ENCODE measurements around the gene SLIT3. TPM values are rescaled to one million over a fixed set of nuclear protein-coding genes. Genes with fewer than 3 reads are reported as not detected.

The SLIT3 gene
- total and polyA plus RNA-seq, 2 donors (not counting 3 experiments of a cell fraction or from before 2014, with no cell fraction given): 0.90 to 1.0 TPM

DNA sequence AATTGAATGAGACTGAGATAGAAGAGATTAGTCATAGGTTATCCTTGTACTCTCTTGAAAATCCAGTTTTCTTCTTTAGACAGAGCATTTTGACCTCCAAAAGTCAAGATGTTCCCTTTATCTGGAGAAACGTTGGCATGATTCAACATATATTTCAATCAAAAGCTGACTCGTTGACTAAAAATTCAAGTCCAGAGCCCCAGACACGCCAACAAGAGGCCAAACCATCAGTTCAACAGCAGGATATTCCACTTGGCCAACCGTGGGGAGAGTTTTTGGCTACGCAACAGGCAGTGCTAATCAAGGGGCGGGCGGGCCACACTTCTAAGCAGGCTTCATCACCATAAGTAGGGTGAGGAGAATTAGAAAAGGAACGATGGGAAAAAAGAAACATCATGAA, 119.1 kb downstream of the SLIT3 start:
- intact Hi-C loops (cut with micrococcal nuclease) (no loop called here), dilution Hi-C loops (cut with MboI; ENCODE audit: extremely low pct_ligation_motif_present, low sequenced_read_pairs) (no loop called here)
- Histone ChIP-seq H3K79me2 (ENCODE audit: control insufficient read depth, insufficient read depth, low read length) (no peaks in the 10 kb centered on the region), H3K27me3 (ENCODE audit: control insufficient read depth in 2 of 2, insufficient read depth in 2 of 2, low read length in 2 of 2) (no peaks in the 10 kb centered on the region), H3K4me3 (replicated peaks in 1 of 3; ENCODE audit: insufficient read depth in 1 of 3, low read depth in 1 of 3, low read length in 3 of 3) (no peak overlapping the region), H2AFZ (ENCODE audit: low read depth, low read length) (no peak overlapping the region), H3K4me1 (ENCODE audit: control insufficient read depth, extremely low read depth, insufficient read depth, low read length) (no peaks in the 10 kb centered on the region), H3K9ac (replicated peaks; ENCODE audit: extremely low read depth, insufficient read depth, low read length) (no peak overlapping the region), H3K9me1 (replicated peaks; ENCODE audit: control insufficient read depth, extremely low read depth, insufficient read depth, low read length) (no peaks in the 10 kb centered on the region), H3K4me2 (ENCODE audit: insufficient read depth, low read length) (no peak overlapping the region), H3K27ac (ENCODE audit: insufficient read depth, low read depth, low read length) (no peak overlapping the region), H4K20me1 (replicated peaks; ENCODE audit: control insufficient read depth, extremely low read depth, insufficient read depth, low read length) (no peaks in the 10 kb centered on the region), H3K9me3 (replicated peaks; ENCODE audit: control insufficient read depth, insufficient read depth, low read length) (no peaks in the 10 kb centered on the region), H3K36me3 (ENCODE audit: control insufficient read depth in 2 of 2, extremely low read depth in 1 of 2, insufficient read depth in 2 of 2, low read length in 2 of 2) (no peaks in the 10 kb centered on the region)
- CTCF ChIA-PET: no interaction called here
- FAIRE-seq: no peak
- BruUV-seq (replicated peaks): no TSS peak
- DNase-seq (ENCODE audit: low read depth, low spot score): no peak
- no peak for TF ChIP-seq POLR2AphosphoS5 (IDR thresholded peaks at IDR 0.05; ENCODE audit: insufficient read depth, low read depth, low read length)
- TF ChIP-seq GATA2 (IDR thresholded peaks at IDR 0.05; ENCODE audit: insufficient read depth, insufficient read length, low read depth, low read length): no peak
- TF ChIP-seq, protein P1, sequence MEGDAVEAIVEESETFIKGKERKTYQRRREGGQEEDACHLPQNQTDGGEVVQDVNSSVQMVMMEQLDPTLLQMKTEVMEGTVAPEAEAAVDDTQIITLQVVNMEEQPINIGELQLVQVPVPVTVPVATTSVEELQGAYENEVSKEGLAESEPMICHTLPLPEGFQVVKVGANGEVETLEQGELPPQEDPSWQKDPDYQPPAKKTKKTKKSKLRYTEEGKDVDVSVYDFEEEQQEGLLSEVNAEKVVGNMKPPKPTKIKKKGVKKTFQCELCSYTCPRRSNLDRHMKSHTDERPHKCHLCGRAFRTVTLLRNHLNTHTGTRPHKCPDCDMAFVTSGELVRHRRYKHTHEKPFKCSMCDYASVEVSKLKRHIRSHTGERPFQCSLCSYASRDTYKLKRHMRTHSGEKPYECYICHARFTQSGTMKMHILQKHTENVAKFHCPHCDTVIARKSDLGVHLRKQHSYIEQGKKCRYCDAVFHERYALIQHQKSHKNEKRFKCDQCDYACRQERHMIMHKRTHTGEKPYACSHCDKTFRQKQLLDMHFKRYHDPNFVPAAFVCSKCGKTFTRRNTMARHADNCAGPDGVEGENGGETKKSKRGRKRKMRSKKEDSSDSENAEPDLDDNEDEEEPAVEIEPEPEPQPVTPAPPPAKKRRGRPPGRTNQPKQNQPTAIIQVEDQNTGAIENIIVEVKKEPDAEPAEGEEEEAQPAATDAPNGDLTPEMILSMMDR (IDR thresholded peaks at IDR 0.05; ENCODE audit: extremely low read depth in 1 of 2, insufficient read depth in 1 of 2, low read depth in 1 of 2, low read length in 2 of 2): no peak
- no peak for TF ChIP-seq POLR2A (IDR thresholded peaks at IDR 0.05; ENCODE audit: low read depth, low read length)
- TF ChIP-seq EZH2 (IDR thresholded peaks at IDR 0.05; ENCODE audit: borderline replicate concordance, low read depth, low read length, severe bottlenecking): no peak
- TF ChIP-seq, protein P2, sequence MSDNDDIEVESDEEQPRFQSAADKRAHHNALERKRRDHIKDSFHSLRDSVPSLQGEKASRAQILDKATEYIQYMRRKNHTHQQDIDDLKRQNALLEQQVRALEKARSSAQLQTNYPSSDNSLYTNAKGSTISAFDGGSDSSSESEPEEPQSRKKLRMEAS (IDR thresholded peaks at IDR 0.05; ENCODE audit: insufficient read depth, insufficient read length): no peak
- TF ChIP-seq MYC (IDR thresholded peaks at IDR 0.05; ENCODE audit: low read depth, low read length): no peak
- no peak for TF ChIP-seq JUN (IDR thresholded peaks at IDR 0.05; ENCODE audit: borderline replicate concordance, insufficient read depth, insufficient read length, low read depth)
- no peak for TF ChIP-seq FOS (IDR thresholded peaks at IDR 0.05; ENCODE audit: borderline replicate concordance, insufficient read depth, low read length)
- POLR2A ChIA-PET: no interaction called here
